HUDEP-2 (cell line): ENCODE measurements around the gene KDM4F.

ENCODE experiments used
- DNase-seq, 76 experiments: peaks; one replicate each; lab custom pipeline; 2025; ENCODE audit not compliant: unreplicated experiment in 76 of 76; lab: John Stamatoyannopoulos, UW

KDM4F gene

DNA sequence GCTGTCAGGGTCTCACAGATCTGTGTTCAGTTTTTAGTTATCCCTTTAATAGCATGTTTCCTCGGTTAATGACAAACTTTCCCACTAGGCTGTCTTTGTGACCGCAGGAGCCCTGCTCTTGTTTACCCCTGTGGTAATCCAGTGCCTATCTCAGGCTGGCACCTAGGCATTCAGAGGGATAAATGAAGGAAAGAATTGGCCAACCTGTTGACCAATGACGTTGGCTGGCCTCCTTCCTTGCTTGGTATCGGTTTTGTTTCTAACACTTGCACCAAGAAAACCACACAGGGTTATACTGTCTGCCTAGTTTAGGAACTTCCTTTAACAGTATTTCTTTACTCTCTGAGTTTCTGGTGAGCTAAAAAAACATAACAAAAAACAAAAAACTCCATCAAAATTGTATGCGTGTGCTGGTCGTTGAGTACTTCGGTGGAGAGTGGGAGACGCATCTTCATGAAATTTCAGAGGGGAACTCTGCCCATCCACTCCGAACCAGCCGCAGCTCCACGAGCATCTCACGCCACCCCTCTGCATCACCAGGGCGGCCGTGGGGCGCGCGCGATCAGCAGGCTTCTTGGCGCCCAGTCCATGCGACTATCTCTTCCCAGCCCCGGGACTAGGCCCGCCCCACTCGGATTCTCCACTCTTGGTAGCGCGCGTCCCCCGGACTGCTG lies 39.9 kb downstream of the KDM4F start:
- DNase-seq: peak in 6 of 76 experiments; percentile 53 to 72 (median 55)

DNA sequence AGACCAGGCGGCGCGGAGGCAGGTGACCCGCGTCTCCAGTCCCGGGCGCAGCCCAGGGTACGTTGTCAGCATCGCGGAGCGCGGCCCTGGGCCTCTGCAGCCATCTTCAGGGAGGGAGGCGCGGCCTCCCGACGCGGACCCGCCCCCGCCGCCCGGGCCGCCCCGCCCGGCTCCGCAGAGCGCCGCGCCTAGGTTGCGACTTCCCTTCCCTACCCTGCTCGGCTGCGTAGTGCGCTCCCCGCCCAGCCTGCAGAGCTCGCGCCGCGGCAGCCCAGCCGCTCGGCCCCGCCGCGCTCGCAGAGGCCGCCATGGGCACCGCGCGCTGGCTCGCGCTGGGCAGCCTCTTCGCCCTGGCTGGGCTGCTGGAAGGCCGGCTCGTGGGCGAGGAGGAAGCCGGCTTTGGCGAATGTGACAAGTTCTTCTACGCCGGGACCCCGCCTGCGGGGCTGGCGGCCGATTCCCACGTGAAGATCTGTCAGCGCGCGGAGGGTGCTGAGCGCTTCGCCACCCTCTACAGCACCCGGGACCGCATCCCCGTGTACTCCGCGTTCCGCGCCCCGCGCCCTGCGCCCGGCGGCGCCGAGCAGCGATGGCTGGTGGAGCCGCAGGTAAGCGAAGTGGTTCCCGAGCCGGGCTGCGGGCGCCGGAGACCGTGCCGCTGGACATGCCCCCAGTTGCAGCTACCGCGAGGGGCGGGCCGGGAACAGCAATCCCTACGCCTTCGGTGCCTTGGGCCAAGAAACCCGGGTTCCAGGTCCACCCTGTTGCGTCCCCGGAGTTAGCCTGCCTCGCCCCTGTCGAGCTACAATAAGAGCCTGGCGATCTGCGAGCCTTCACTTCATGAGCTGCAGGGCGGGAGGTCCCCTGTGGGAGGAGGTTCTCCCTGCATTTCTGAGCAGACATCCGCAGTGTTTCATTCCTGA lies 40.7 kb downstream of the KDM4F start, which contains the start of gene ENDOD1:
Gene ENDOD1 (plus strand): TSS at position 227 of the 923 bp plus-strand sequence. CDS start 82 bp downstream, at position 309.
- peak in 73 of 76 experiments; percentile 14 to 83 (median 66) for DNase-seq

DNA sequence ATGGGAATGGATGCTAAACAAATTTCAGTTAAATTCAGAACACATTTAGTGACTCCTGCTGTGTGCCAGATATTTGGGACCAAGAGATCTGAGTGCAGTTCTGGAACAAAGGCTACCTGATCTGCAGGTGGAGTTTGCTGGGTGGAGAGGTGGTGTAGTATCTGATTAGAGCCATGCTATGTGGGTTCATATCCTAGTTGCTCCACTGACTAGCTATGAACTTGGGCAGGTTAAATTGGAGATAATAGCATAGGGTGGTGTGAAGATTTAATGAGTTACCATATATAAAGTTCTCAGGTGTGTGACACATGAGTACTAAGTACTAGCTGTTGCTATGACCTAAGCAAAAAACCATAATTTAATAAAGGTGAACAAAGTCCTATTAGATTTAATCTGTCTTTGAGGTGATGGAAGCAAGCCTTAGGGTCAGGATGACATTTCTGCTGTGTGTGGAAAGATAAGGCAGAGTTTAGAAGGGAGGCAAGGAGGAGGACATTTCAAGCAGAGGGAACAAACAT lies 42.5 kb downstream of the KDM4F start:
- no peak for DNase-seq

DNA sequence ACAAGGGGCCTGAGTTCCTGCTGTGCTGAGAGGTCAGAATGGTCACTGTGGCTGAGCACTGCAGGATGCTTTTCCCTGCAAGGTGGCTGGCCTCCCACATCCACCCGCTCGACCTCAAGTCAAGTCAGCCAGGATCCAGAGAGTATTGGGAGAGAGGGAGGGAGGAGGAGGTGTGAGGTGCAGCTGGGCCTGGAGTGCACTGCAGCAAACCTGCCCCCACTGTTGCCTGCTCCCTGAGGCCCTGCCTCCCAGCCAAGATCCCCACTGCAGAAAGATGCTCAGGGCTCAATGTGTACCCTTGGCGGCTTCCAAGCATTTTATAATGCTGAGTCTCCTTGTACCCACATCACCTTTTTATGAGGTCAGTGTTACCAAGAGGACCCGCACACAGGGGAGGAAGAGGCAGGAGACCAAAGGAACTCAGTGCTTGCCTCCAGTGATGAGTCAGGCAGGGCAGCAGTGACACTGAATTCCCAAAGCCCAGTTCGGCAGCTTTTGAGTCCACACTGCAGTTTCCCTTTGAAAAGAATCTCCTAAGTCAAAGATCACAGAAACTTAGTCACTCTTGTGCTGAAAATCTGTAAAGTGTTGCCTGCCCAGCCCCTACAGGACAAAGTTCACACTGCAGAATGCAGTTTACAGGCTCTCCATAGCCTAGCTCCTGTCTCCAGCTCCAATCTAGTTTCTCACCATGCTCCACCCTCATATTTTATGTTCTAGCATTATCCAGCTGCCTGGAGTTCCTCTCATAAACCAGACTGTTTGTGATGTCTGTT lies 43.5 kb downstream of the KDM4F start:
- DNase-seq: peak in 6 of 76 experiments; percentile 6 to 38 (median 12)

DNA sequence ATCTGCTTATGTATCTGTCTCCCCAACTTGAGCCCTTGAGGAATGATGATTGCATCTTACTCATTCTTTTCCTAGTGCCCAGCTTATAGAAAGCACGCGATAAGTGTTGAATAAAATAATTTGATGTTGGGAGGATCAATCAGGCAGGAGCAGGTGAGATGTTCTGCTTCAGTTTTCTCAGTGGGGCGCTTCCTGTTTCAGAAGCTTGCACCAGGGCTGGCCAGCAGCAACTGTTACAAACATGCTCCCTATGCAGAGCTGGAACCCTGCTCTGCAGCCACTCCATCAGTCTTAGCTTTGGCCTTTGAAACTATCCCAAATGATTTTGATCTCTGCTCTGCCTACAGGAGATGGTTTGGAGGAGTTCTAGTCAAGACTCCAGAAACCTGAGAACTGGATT lies 44.3 kb downstream of the KDM4F start:
- DNase-seq: no peak

DNA sequence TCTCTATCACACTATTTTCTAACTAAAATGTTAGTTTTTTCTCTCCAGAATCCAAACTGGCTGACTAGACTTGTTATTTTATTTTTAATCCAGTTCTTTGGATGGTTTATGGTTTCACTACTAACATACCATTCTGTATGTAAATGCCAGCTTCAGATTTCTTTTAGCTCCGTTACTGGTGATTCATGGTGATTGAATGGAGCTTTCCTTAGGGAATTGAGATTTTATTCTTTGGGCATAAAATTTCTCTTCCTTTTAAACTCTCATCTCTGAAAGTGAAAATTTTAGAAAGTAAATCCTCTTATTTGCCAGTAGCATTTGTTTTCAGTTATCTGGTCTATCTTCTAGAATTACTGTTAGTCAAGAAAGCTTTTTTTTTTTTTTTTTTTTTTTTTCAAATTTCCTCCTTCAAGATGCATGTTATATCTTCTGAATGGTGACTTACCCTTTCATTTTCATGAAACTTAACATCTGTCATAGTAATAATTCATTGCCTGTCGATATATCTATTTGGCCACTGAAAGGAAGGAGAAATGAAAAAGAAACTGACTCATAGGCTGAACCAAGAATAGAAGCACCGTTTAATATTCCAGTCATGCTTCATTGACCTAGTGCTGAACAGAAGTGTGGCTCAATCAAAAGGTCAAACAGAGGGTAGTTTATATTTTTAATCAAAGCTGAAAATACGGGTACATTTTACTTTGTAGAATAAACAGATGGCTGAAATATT lies 46.8 kb downstream of the KDM4F start:
- DNase-seq: no peak

DNA sequence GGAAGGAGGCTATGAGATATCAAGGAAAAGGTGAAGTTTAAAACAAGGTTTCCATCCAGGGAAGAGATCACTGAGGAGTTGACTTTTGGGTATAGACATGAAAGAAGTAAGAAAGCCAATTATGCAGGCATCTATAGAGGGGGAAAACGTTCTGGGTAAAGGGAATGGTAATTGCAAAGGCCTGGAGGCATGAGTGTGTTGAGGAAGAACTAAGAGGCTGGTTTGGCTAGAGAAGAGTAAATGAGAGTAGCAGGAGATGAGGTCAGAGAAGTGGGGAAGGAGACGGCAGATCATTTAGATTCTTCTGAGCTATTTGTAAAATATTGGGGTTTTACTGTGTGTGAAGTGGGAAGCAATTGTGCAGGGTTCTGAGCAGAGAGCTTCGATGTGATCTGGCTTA lies 48.0 kb downstream of the KDM4F start:
- DNase-seq: no peak

DNA sequence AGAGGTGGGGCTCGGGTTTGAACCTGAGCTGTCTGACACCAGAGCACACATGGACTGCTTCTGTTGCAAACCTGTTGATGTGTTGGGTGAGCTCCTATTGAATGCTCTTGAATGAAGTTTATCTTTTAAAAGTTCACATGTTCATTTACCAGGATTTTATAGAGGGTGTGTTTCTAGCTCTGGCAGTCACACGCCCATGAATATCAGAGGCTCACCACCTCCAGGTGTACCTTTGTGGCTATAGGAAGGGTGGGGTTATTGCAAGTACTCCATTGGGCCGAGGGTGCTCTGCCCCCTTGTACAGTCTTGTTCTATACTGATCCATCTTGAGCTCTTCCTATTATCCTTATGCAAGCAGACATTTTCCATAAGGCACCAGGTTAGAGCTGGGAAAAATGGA lies 49.6 kb downstream of the KDM4F start:
- DNase-seq: no peak

DNA sequence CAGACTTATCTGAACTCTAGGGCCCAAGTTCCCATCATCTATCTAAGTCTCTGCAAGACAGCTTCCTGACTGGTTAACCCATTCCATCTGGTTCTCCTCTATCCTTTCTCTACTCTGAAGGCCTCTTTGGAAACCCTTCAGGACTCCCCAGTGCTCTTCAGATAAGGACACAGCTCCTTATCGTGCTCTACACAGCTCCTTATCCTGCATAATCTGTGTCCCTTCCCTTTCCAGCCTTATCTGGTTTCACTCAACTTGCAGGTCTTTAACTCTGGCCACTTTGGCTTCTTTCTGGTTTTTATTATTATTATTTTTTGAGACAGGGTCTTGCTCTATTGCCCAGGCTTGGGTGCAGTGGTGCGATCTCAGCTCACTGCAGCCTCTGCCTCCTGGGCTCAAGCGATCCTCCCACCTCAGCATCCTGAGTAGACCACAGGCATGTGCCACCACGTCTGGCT lies 51.0 kb downstream of the KDM4F start:
- peak in 41 of 76 experiments; percentile 7 to 77 (median 31) for DNase-seq
